HG03060 (cell line): ENCODE results near the gene SLC36A3.
"Not testable (repeated sequence)": the region's sequence is repeated elsewhere in the genome, so short reads cannot be mapped to it uniquely, and the experiment has no call there.

Experiments
- ATAC-seq: cut with Tn5 transposase; IDR thresholded peaks from one replicate; pipeline ENCODE4 v1.9.1; 2021; ENCODE audit warnings: low read depth, moderate number of reproducible peaks; ENCODE audit not compliant: unreplicated experiment

The SLC36A3 gene

GRCh38 chr5:151267491-151268260, 35.9 kb downstream of the SLC36A3 start:
- no peak for ATAC-seq

GRCh38 chr5:151264113-151264512, 39.5 kb downstream of the SLC36A3 start:
- ATAC-seq = no peak

GRCh38 chr5:151262532-151262931, 41.0 kb downstream of the SLC36A3 start:
- ATAC-seq = no peak

GRCh38 chr5:151259931-151260330, 43.6 kb downstream of the SLC36A3 start:
- ATAC-seq = no peak

- no peak for ATAC-seq
Observed at GRCh38 chr5:151258816-151259215, 44.8 kb downstream of the SLC36A3 start.

- ATAC-seq = no peak
Observed at GRCh38 chr5:151258201-151258611, 45.4 kb downstream of the SLC36A3 start.

GRCh38 chr5:151257731-151258181, 45.8 kb downstream of the SLC36A3 start:
- no peak for ATAC-seq

- peak; percentile 24 for ATAC-seq
Observed at GRCh38 chr5:151255621-151256286, 47.8 kb downstream of the SLC36A3 start.

- not testable (repeated sequence) for ATAC-seq
Observed at GRCh38 chr5:151254990-151255389, 48.6 kb downstream of the SLC36A3 start.

- ATAC-seq = no peak
Observed at GRCh38 chr5:151254556-151254955, 49.0 kb downstream of the SLC36A3 start.

- ATAC-seq = no peak
Observed at GRCh38 chr5:151253605-151253950, 50.0 kb downstream of the SLC36A3 start.

- peak; percentile 76 for ATAC-seq
Observed at GRCh38 chr5:151252762-151253604, 50.6 kb downstream of the SLC36A3 start, which contains the start of gene GM2A. Gene GM2A (plus strand): TSS chr5:151253185. CDS start chr5:151253217, 32 bp downstream.

- ATAC-seq = no peak
Observed at GRCh38 chr5:151251621-151252020, 51.9 kb downstream of the SLC36A3 start.

- no peak for ATAC-seq
Observed at GRCh38 chr5:151251001-151251551, 52.5 kb downstream of the SLC36A3 start.

- no peak for ATAC-seq
Observed at GRCh38 chr5:151250346-151251000, 53.1 kb downstream of the SLC36A3 start.

GRCh38 chr5:151249281-151249680, 54.3 kb downstream of the SLC36A3 start:
- ATAC-seq = no peak

- no peak for ATAC-seq
Observed at GRCh38 chr5:151248651-151249050, 54.9 kb downstream of the SLC36A3 start.

- ATAC-seq = no peak
Observed at GRCh38 chr5:151245680-151246219, 57.8 kb downstream of the SLC36A3 start.

GRCh38 chr5:151244206-151244605, 59.4 kb downstream of the SLC36A3 start:
- no peak for ATAC-seq

- ATAC-seq = no peak
Observed at GRCh38 chr5:151243564-151243963, 60.0 kb downstream of the SLC36A3 start.
